HCT116 (cell line): ENCODE data around the gene MARS1. TPM values are rescaled to one million over a fixed set of nuclear protein-coding genes. Genes with fewer than 3 reads are reported as not detected.
A peak's percentile ranks its signal among the peaks of the same experiment; 100 is the strongest.
"Not testable (repeated sequence)": the region's sequence is repeated elsewhere in the genome, so short reads cannot be mapped to it uniquely, and the experiment has no call there.

Source experiments
- ATAC-seq: fragments of 200-7000 bp; cut with Tn5 transposase; 2 replicates; pipeline ENCODE4 v1.9.1; 2020; ENCODE audit warnings: mild to moderate bottlenecking, moderate library complexity
- BruUV-seq: library from RNA; stranded (reverse); fragments of 400-500 nt; replicated peaks from 2 replicates; lab custom pipeline; 2021; lab: Mats Ljungman, UMichigan
- CTCF ChIA-PET: fragments of 300-600 bp; sonication (Branson Sonifier 250); formaldehyde crosslinking; loops from one replicate; lab custom pipeline; 2021; ENCODE audit warnings: antibody characterized with exemption; lab: Charles Lee
- POLR2A ChIA-PET: fragments of 300-600, 350-600 bp; sonication (Branson Sonifier 250); formaldehyde crosslinking; loops from one replicate; lab custom pipeline; 2021; ENCODE audit warnings: antibody characterized with exemption; lab: Charles Lee
- RAD21 ChIA-PET, 2 experiments: fragments of 300-600 bp; sonication (Branson Sonifier 250); formaldehyde crosslinking; loops; one replicate each; lab custom pipeline; 2023; ENCODE audit warnings: low total read pairs in 2 of 2; ENCODE audit not compliant: uncharacterized antibody in 2 of 2, unreplicated experiment in 2 of 2, low non-redundant PET in 1 of 2; lab: Charles Lee
- DNase-seq: peaks from one replicate; pipeline ENCODE4 v3.0.0-alpha.2; 2010; ENCODE audit warnings: low read depth, low spot score
- H2AFZ ChIP-seq: fragments of 200-600 bp; shearing (Covaris generic), sonication (generic); 2 replicates; pipeline ENCODE4 v1.6.1; 2017; ENCODE audit warnings: low read depth, mixed run types, mixed read lengths, antibody characterized with exemption, low read length; ENCODE audit not compliant: poor library complexity, severe bottlenecking
- H3K27ac ChIP-seq: 2 replicates; pipeline ENCODE4 v1.5.1; 2012; ENCODE audit warnings: low read depth, low read length
- H3K27me3 ChIP-seq: fragments of 200-600 bp; sonication (generic); 2 replicates; pipeline ENCODE4 v1.6.1; 2016; ENCODE audit warnings: mixed run types, low read length, mixed read lengths; ENCODE audit not compliant: insufficient read depth
- H3K36me3 ChIP-seq, 2 experiments: fragments of 200-500 bp in 1 of 2; fragments of 200-600 bp in 1 of 2; sonication (Bioruptor generic) in 1 of 2; sonication (generic) in 1 of 2; 2 replicates each; pipeline versions ENCODE4 v1.5.1 to v1.6.1; 2014 to 2016; ENCODE audit warnings: low read length in 2 of 2, inconsistent platforms in 1 of 2, mixed read lengths in 1 of 2, mixed run types in 1 of 2; ENCODE audit not compliant: insufficient read depth in 2 of 2, control insufficient read depth in 1 of 2
- H3K4me1 ChIP-seq, 2 experiments: fragments of 200-600 bp in 1 of 2; sonication (generic) in 1 of 2; 2 replicates each; pipeline versions ENCODE4 v1.5.1 to v1.6.1; 2012 to 2017; ENCODE audit warnings: low read length in 2 of 2, inconsistent platforms in 1 of 2, mild to moderate bottlenecking in 1 of 2, mixed read lengths in 1 of 2, mixed run types in 1 of 2, moderate library complexity in 1 of 2; ENCODE audit not compliant: insufficient read depth in 2 of 2, control insufficient read depth in 1 of 2
- H3K4me2 ChIP-seq: fragments of 200-600 bp; sonication (generic); 2 replicates; pipeline ENCODE4 v1.6.1; 2017; ENCODE audit warnings: mixed run types, low read length, mixed read lengths
- H3K4me3 ChIP-seq, 2 experiments: fragments of 200-600 bp in 1 of 2; sonication (generic) in 1 of 2; replicated peaks in 1 of 2; 2 replicates each; pipeline ENCODE4 v1.5.1; 2011 to 2016; ENCODE audit warnings: low read length in 2 of 2, control low read depth in 1 of 2, low read depth in 1 of 2, mild to moderate bottlenecking in 1 of 2, mixed read lengths in 1 of 2, mixed run types in 1 of 2
- H3K79me2 ChIP-seq: fragments of 200-600 bp; sonication (generic); 2 replicates; pipeline ENCODE4 v1.6.1; 2017; ENCODE audit warnings: mild to moderate bottlenecking, mixed run types, low read length, moderate library complexity, mixed read lengths; ENCODE audit not compliant: insufficient read depth
- H3K9ac ChIP-seq: fragments of 200-600 bp; sonication (generic); 2 replicates; pipeline ENCODE4 v1.6.1; 2016; ENCODE audit warnings: low read length, mixed read lengths
- H3K9me2 ChIP-seq: fragments of 200-600 bp; sonication (generic), shearing (Covaris generic); 2 replicates; pipeline ENCODE4 v1.6.1; 2017; ENCODE audit warnings: mixed run types, mild to moderate bottlenecking, moderate library complexity; ENCODE audit not compliant: insufficient read depth
- H3K9me3 ChIP-seq, 2 experiments: fragments of 200-500 bp in 1 of 2; fragments of 200-600 bp in 1 of 2; sonication (Bioruptor generic) in 1 of 2; sonication (generic) in 1 of 2; 2 replicates each; pipeline ENCODE4 v1.6.1; 2014 to 2017; ENCODE audit warnings: low read length in 2 of 2, mixed read lengths in 2 of 2, inconsistent platforms in 1 of 2, low read depth in 1 of 2, mild to moderate bottlenecking in 1 of 2, mixed run types in 1 of 2, moderate library complexity in 1 of 2; ENCODE audit not compliant: control insufficient read depth in 1 of 2, insufficient read depth in 1 of 2
- H4K20me1 ChIP-seq: fragments of 200-600 bp; sonication (generic), shearing (Covaris generic); 2 replicates; pipeline ENCODE4 v1.6.1; 2017; ENCODE audit warnings: mixed run types, mild to moderate bottlenecking, moderate library complexity; ENCODE audit not compliant: insufficient read depth
- POLR2AphosphoS5 ChIP-seq: IDR thresholded peaks from 2 replicates; pipeline ENCODE4 v1.6.1; 2011; ENCODE audit warnings: mild to moderate bottlenecking, low read depth, low read length, moderate library complexity
- SRF ChIP-seq: IDR thresholded peaks from 2 replicates; pipeline ENCODE4 v1.6.1; 2012; ENCODE audit warnings: low read depth
- TCF7L2 ChIP-seq: IDR thresholded peaks from 2 replicates; pipeline ENCODE4 v1.7.0; 2011; ENCODE audit warnings: borderline replicate concordance, inconsistent platforms; ENCODE audit not compliant: insufficient read depth, insufficient read length; ENCODE audit errors: extremely low read depth
- intact Hi-C: fragments of 100-400 bp; cut with micrococcal nuclease; formaldehyde crosslinking; loops from 2 replicates; pipeline ENCODE4 v1.10.0; 2022
- total RNA-seq: library from RNA; stranded (reverse); gene quantifications from one replicate; pipeline ENCODE4 v1.2.1, GENCODE V29; 2021; ENCODE audit not compliant: unreplicated experiment
- TF ChIP-seq, protein P1 (sequence below): IDR thresholded peaks from 2 replicates; pipeline ENCODE4 v1.6.1; 2012

Gene MARS1
- total RNA-seq, 1 experiment from 2014 or later, result 344 TPM

DNA sequence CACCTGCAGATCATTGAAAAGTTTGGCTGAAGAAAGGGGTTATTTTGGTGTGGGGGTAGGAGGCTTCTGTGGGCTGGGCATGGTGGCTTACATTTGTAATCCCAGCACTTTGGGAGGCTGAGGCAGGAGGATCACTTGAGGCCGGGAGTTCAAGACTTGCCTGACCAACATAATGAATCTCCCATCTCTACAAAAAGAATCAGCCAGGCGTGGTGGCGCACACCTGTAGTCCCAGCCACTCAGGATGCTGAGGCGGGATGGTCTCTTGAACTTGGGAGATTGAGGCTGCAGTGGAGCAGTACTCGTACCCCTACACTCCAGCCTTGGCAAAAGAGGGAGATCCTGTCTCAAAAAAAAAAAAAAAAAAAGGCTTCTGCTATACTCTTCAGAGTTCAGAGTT lies 25.4 kb downstream of the MARS1 start:
- ChIA-PET RAD21 (no interaction called here), POLR2A (interaction anchor here (0.6 to 2.4 kb wide), 2 partner anchors 8 to 1128 kb away, joined by 3 to 8 read pairs; no protein-coding TSS in a partner anchor)
- DNase-seq, result no peak

DNA sequence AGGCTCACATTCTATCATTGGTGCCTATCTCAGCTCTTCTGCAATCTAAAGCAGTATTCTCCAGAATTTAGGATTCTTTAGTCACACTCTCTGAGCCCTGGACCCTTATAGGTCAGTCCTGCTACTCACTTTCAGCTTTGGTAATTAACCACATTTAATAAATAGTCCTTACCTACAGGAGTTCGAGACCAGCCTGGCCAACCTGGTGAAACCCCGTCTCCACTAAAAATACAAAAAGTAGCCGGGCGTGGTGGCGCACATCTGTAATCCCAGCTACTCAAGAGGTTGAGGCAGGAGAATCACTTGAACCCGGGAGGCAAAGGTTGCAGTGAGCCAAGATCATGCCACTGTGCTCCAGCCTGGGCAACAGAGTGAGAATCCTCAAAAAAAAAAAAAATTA lies 25.8 kb downstream of the MARS1 start:
- H3K27me3 ChIP-seq, intact Hi-C loops, H3K4me2 ChIP-seq, ATAC-seq, DNase-seq, H3K9me2 ChIP-seq, H4K20me1 ChIP-seq, H3K4me3 ChIP-seq, BruUV-seq, H2AFZ ChIP-seq, H3K9ac ChIP-seq, H3K27ac ChIP-seq, CTCF ChIA-PET, H3K9me3 ChIP-seq, RAD21 ChIA-PET: not testable (repeated sequence)
- Histone ChIP-seq H3K4me1 (peaks cover 0 to 11% of the 10 kb centered on the region in 2 experiments; a peak in 2 of 4 replicates), H3K36me3 (peaks cover 52 to 53% of the 10 kb centered on the region in 2 experiments; a peak in 3 of 4 replicates), H3K79me2 (peaks cover 29% of the 10 kb centered on the region)
- POLR2A ChIA-PET, result interaction anchor here (0.7 to 2.4 kb wide), 2 partner anchors 9 to 61 kb away, joined by 4 to 8 read pairs; no protein-coding TSS in a partner anchor

More for the DNA sequence above, 25.4 kb downstream of the MARS1 start:
- intact Hi-C loops, result no loop called here
- H3K27me3 ChIP-seq, result no peaks in the 10 kb centered on the region
- no peak overlapping the region for H3K9ac ChIP-seq
- H3K79me2 ChIP-seq, result peaks cover 25% of the 10 kb centered on the region
- CTCF ChIA-PET, result no interaction called here
- no peak overlapping the region for H3K27ac ChIP-seq
- TF ChIP-seq POLR2AphosphoS5 (peak; percentile 38; the same call in 1 of the 2 replicates), TCF7L2 (no peak), SRF (no peak)
- TF ChIP-seq, protein P1, sequence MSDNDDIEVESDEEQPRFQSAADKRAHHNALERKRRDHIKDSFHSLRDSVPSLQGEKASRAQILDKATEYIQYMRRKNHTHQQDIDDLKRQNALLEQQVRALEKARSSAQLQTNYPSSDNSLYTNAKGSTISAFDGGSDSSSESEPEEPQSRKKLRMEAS, result no peak
- TF ChIP-seq, all 23 proteins: peak for 1
- peaks cover 0 to 6% of the 10 kb centered on the region in 2 experiments; a peak in 2 of 4 replicates for H3K4me1 ChIP-seq
- no peak for ATAC-seq
- no peaks in the 10 kb centered on the region for H3K9me3 ChIP-seq
- BruUV-seq, result no TSS peak
- H3K4me3 ChIP-seq, result no peak overlapping the region
- H2AFZ ChIP-seq, result no peak overlapping the region
- no peak overlapping the region for H3K4me2 ChIP-seq
- no peaks in the 10 kb centered on the region for H4K20me1 ChIP-seq
- peaks cover 50 to 54% of the 10 kb centered on the region in 2 experiments; a peak in 3 of 4 replicates for H3K36me3 ChIP-seq
- no peaks in the 10 kb centered on the region for H3K9me2 ChIP-seq

DNA sequence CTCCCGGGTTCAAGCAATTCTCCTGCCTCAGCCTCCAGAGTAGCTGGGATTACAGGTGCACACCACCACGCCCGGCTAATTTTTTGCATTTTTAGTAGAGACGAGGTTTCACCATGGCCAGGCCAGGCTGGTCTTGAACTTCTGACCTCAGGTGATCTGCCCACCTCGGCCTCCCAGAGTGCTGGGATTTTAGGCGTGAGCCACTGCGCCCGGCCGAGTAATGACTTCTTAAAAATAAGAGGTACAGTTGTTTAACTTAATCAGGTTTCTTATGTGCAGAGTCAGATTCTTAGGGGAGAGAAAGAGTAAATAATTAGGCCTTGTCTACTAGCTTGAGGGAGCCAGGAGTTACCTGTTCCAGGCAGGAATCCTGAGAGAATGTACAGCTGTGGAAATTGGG lies 26.4 kb downstream of the MARS1 start:
- ATAC-seq, H3K4me3 ChIP-seq, H3K27me3 ChIP-seq, H4K20me1 ChIP-seq, RAD21 ChIA-PET, H3K9me3 ChIP-seq, DNase-seq, H3K9me2 ChIP-seq, BruUV-seq, intact Hi-C loops, H3K27ac ChIP-seq, H2AFZ ChIP-seq, H3K4me2 ChIP-seq, H3K9ac ChIP-seq, CTCF ChIA-PET: not testable (repeated sequence)
- POLR2A ChIA-PET, result interaction anchor here (0.7 to 2.4 kb wide), 3 partner anchors 9 to 212 kb away, joined by 4 to 8 read pairs (median 4); no protein-coding TSS in a partner anchor
- Histone ChIP-seq H3K36me3 (peaks cover 51 to 55% of the 10 kb centered on the region in 2 experiments; a peak in 3 of 4 replicates), H3K4me1 (peaks cover 4 to 16% of the 10 kb centered on the region in 2 experiments; a peak in 3 of 4 replicates), H3K79me2 (peaks cover 34% of the 10 kb centered on the region)
